NCI-H460 (cell line): ENCODE results near the gene MYL7. TPM values are rescaled to one million over a fixed set of nuclear protein-coding genes. Genes with fewer than 3 reads are reported as not detected.
"Not testable (repeated sequence)": the region's sequence is repeated elsewhere in the genome, so short reads cannot be mapped to it uniquely, and the experiment has no call there.

Experiments used
- DNase-seq: peaks from one replicate; pipeline ENCODE4 v3.0.0-alpha.2; 2016; ENCODE audit warnings: low read depth; ENCODE audit errors: extremely low read depth
- total RNA-seq: library from RNA; depleted of rRNA; stranded (reverse); fragments of >200 nt; shearing (Covaris generic); gene quantifications from 2 replicates; pipeline ENCODE4 v1.2.3, GENCODE V29; 2014

Gene MYL7
- total RNA-seq, 1 experiment from 2014 or later, result not detected

- no peak for DNase-seq
Measured at GRCh38 chr7:44172803-44173424, 31.8 kb upstream of the MYL7 start.

- DNase-seq, result no peak
Measured at GRCh38 chr7:44172352-44172751, 31.2 kb upstream of the MYL7 start.

GRCh38 chr7:44171901-44172300 is 30.8 kb upstream of the MYL7 start:
- DNase-seq, result not testable (repeated sequence)

- DNase-seq, result no peak
Measured at GRCh38 chr7:44167920-44168319, 26.8 kb upstream of the MYL7 start.

- DNase-seq, result no peak
Measured at GRCh38 chr7:44163591-44163990, 22.5 kb upstream of the MYL7 start.

- DNase-seq, result no peak
Measured at GRCh38 chr7:44162785-44163395, 21.8 kb upstream of the MYL7 start.

- DNase-seq, result no peak
Measured at GRCh38 chr7:44162179-44162578, 21.0 kb upstream of the MYL7 start.

- DNase-seq, result no peak
Measured at GRCh38 chr7:44161371-44161770, 20.2 kb upstream of the MYL7 start.

- no peak for DNase-seq
Measured at GRCh38 chr7:44159824-44160630, 18.9 kb upstream of the MYL7 start.

GRCh38 chr7:44158873-44159631 is 17.9 kb upstream of the MYL7 start:
- no peak for DNase-seq

GRCh38 chr7:44158096-44158872 is 17.2 kb upstream of the MYL7 start:
- no peak for DNase-seq

- no peak for DNase-seq
Measured at GRCh38 chr7:44157116-44158080, 16.3 kb upstream of the MYL7 start.

GRCh38 chr7:44156453-44157010 is 15.4 kb upstream of the MYL7 start:
- no peak for DNase-seq

- DNase-seq, result no peak
Measured at GRCh38 chr7:44155191-44156185, 14.4 kb upstream of the MYL7 start.

GRCh38 chr7:44154703-44155102 is 13.6 kb upstream of the MYL7 start:
- DNase-seq, result no peak

GRCh38 chr7:44153948-44154335 is 12.8 kb upstream of the MYL7 start:
- DNase-seq, result no peak
